ENCODE results near the gene ASIC2. TPM values are rescaled to one million over a fixed set of nuclear protein-coding genes. Genes with fewer than 3 reads are reported as not detected.
"Not testable (repeated sequence)": the region's sequence is repeated elsewhere in the genome, so short reads cannot be mapped to it uniquely, and the experiment has no call there.

The ASIC2 gene
- total RNA-seq, 1 experiment from 2014 or later = not detected

DNA sequence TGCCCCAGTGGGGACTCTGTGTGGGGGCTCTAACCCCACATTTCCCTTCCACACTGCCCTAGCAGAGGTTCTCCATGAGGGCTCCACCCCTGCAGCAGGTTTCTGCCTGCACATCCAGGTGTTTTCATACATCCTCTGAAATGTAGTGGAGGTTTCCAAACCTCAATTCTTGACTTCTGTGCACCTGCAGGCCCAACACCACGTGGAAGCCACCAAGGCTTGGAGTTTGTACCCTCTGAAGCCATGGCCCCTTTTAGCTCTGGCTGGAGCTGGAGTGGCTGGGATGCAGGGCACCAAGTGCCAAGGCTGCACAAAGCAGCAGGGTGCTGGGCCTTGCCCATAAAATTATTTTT is 305.7 kb downstream of the ASIC2 start:
- H3K36me3 Mint-ChIP-seq (ENCODE audit: insufficient read depth, unreplicated experiment); intact Hi-C loops (cut with micrococcal nuclease); DNase-seq (ENCODE audit: unreplicated experiment); H3K27me3 Mint-ChIP-seq (ENCODE audit: insufficient read depth, unreplicated experiment); H3K27ac Mint-ChIP-seq (ENCODE audit: low read depth, unreplicated experiment); POLR2A ChIA-PET; H3K4me3 Mint-ChIP-seq (ENCODE audit: unreplicated experiment); BruUV-seq (replicated peaks); H3K4me1 Mint-ChIP-seq (ENCODE audit: insufficient read depth, unreplicated experiment): not testable (repeated sequence)
- peaks cover 19% of the 10 kb centered on the region for H3K9me3 Mint-ChIP-seq (ENCODE audit: unreplicated experiment)
- CTCF ChIA-PET = interaction anchor here (5.5 kb wide), 1 partner anchor 10 kb away, joined by 43 read pairs; no protein-coding TSS in a partner anchor

DNA sequence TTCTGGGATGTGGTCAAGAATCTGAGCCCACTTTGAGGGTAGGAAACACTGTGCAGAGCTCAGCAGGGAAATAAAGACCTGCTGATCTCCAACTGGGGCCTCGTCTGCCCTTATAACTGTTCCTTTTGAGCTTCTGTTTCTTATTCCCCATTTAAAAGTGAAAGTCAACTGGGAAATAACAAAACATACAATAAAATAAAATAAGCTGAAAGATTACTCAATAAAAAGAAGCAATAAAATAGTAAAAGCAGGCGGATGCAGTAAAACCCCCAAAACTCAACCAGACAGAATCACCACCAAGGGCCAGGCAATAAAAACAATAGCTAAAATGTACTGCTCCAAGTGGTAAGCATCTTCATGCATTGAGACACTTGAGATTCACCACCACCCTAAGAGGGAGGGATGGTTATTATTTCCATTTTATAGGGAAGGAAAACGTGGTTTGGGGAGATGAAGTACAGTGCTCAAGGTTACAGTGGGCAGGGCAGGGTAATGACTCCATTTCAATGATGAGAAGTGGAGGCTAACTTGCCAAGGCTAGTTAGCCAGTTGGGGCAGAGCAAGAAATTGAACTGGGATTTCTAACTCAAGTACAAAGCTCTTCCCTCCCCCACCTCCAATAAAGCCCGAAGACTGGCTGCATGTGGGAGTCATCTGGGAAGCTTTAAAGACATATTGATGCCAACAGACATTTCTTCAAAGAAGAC is 307.9 kb downstream of the ASIC2 start:
- CTCF ChIA-PET = interaction anchor here (0.7 to 5.5 kb wide), 5 partner anchors 10 to 797 kb away, joined by 3 to 43 read pairs (median 4); no protein-coding TSS in a partner anchor
- Mint-ChIP-seq H3K27ac (ENCODE audit: low read depth, unreplicated experiment) (no peak overlapping the region), H3K9me3 (ENCODE audit: unreplicated experiment) (peaks cover 27% of the 10 kb centered on the region), H3K4me1 (ENCODE audit: insufficient read depth, unreplicated experiment) (no peaks in the 10 kb centered on the region), H3K4me3 (ENCODE audit: unreplicated experiment) (no peak overlapping the region), H3K36me3 (ENCODE audit: insufficient read depth, unreplicated experiment) (no peaks in the 10 kb centered on the region), H3K27me3 (ENCODE audit: insufficient read depth, unreplicated experiment) (no peaks in the 10 kb centered on the region)
- POLR2A ChIA-PET = no interaction called here
- no peak for DNase-seq (ENCODE audit: unreplicated experiment)
- no TSS peak for BruUV-seq (replicated peaks)
- TF ChIP-seq, protein P1, sequence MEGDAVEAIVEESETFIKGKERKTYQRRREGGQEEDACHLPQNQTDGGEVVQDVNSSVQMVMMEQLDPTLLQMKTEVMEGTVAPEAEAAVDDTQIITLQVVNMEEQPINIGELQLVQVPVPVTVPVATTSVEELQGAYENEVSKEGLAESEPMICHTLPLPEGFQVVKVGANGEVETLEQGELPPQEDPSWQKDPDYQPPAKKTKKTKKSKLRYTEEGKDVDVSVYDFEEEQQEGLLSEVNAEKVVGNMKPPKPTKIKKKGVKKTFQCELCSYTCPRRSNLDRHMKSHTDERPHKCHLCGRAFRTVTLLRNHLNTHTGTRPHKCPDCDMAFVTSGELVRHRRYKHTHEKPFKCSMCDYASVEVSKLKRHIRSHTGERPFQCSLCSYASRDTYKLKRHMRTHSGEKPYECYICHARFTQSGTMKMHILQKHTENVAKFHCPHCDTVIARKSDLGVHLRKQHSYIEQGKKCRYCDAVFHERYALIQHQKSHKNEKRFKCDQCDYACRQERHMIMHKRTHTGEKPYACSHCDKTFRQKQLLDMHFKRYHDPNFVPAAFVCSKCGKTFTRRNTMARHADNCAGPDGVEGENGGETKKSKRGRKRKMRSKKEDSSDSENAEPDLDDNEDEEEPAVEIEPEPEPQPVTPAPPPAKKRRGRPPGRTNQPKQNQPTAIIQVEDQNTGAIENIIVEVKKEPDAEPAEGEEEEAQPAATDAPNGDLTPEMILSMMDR (IDR thresholded peaks at IDR 0.05; ENCODE audit: unreplicated experiment) = no peak
- intact Hi-C loops (cut with micrococcal nuclease) = no loop called here

- H3K36me3 Mint-ChIP-seq (ENCODE audit: insufficient read depth, unreplicated experiment); H3K27me3 Mint-ChIP-seq (ENCODE audit: insufficient read depth, unreplicated experiment); intact Hi-C loops (cut with micrococcal nuclease); POLR2A ChIA-PET; H3K4me3 Mint-ChIP-seq (ENCODE audit: unreplicated experiment); H3K27ac Mint-ChIP-seq (ENCODE audit: low read depth, unreplicated experiment); DNase-seq (ENCODE audit: unreplicated experiment); BruUV-seq (replicated peaks); H3K4me1 Mint-ChIP-seq (ENCODE audit: insufficient read depth, unreplicated experiment): not testable (repeated sequence)
- H3K9me3 Mint-ChIP-seq (ENCODE audit: unreplicated experiment) = peaks cover 11% of the 10 kb centered on the region
- CTCF ChIA-PET = interaction anchor here (0.6 kb wide), 1 partner anchor 176 kb away, joined by 3 read pairs; no protein-coding TSS in a partner anchor
Measured at GRCh38 chr17:32981611-32982010, 311.5 kb downstream of the ASIC2 start.

DNA sequence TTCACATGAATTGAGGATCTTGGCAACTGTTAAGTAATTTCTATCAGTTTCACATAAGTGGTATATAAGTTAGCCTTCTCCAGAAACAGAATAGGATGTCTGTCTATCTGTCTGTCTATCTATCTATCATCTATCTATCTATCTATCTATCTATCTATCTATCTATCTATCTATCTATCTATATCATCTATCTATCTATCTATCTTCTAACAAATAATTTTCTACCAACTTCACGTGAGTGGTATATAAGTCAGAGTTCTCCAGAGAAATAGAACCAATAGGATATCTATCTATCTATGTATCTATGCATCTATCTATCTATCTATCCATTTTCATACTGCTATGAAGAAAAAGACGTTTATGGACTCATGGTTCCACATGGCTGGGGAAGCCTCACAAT is 312.9 kb downstream of the ASIC2 start:
- Mint-ChIP-seq H3K36me3 (ENCODE audit: insufficient read depth, unreplicated experiment) (no peaks in the 10 kb centered on the region), H3K27ac (ENCODE audit: low read depth, unreplicated experiment) (no peak overlapping the region), H3K4me1 (ENCODE audit: insufficient read depth, unreplicated experiment) (no peaks in the 10 kb centered on the region), H3K4me3 (ENCODE audit: unreplicated experiment) (no peak overlapping the region), H3K9me3 (ENCODE audit: unreplicated experiment) (peaks cover 11% of the 10 kb centered on the region), H3K27me3 (ENCODE audit: insufficient read depth, unreplicated experiment) (no peaks in the 10 kb centered on the region)
- CTCF ChIA-PET = no interaction called here
- intact Hi-C loops (cut with micrococcal nuclease) = no loop called here
- no peak for DNase-seq (ENCODE audit: unreplicated experiment)
- no TSS peak for BruUV-seq (replicated peaks)
- TF ChIP-seq, protein P1 (IDR thresholded peaks at IDR 0.05; ENCODE audit: unreplicated experiment) = no peak
- POLR2A ChIA-PET = no interaction called here

DNA sequence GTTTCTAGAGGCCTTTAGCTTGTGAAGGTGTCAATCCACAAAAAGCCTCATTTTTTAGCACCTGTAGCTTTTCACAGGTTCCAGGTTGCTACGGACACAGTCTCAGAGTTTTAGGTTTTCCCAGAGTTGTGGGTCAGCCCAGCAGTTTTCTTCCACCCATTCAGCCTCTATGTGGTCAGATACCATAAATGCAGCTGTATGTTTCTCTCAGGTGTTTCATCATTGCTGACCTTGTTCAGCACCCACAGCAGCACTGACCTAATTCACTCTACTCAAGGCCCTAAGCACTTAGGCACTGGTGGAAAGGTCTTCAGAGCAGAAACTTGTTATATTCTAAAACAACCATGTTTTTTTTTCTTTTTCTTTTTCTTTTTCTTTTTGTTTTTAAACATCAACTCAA is 316.5 kb downstream of the ASIC2 start:
- no peaks in the 10 kb centered on the region for H3K27me3 Mint-ChIP-seq (ENCODE audit: insufficient read depth, unreplicated experiment)
- no peaks in the 10 kb centered on the region for H3K4me1 Mint-ChIP-seq (ENCODE audit: insufficient read depth, unreplicated experiment)
- H3K27ac Mint-ChIP-seq (ENCODE audit: low read depth, unreplicated experiment) = no peak overlapping the region
- no peaks in the 10 kb centered on the region for H3K9me3 Mint-ChIP-seq (ENCODE audit: unreplicated experiment)
- no peak for DNase-seq (ENCODE audit: unreplicated experiment)
- H3K4me3 Mint-ChIP-seq (ENCODE audit: unreplicated experiment) = no peak overlapping the region
- CTCF ChIA-PET = interaction anchor here (0.6 kb wide), 1 partner anchor 23 kb away, joined by 3 read pairs; no protein-coding TSS in a partner anchor
- TF ChIP-seq, protein P1 (IDR thresholded peaks at IDR 0.05; ENCODE audit: unreplicated experiment) = no peak
- no TSS peak for BruUV-seq (replicated peaks)
- intact Hi-C loops (cut with micrococcal nuclease) = no loop called here
- no peaks in the 10 kb centered on the region for H3K36me3 Mint-ChIP-seq (ENCODE audit: insufficient read depth, unreplicated experiment)
- POLR2A ChIA-PET = interaction anchor here (0.6 kb wide), 1 partner anchor 11 kb away, joined by 3 read pairs; no protein-coding TSS in a partner anchor
